ENCODE measurements around the gene C11orf86. TPM values are rescaled to one million over a fixed set of nuclear protein-coding genes. Genes with fewer than 3 reads are reported as not detected.

Gene C11orf86
- total and polyA plus RNA-seq, 2 of the 8 experiments (the other 6 are each of a cell fraction or from before 2014, with no cell fraction given): 0.91 to 0.97 TPM

GRCh38 chr11:66992041-66992440, 16.9 kb downstream of the C11orf86 start (continued):
- TF ChIP-seq SP2 (IDR thresholded peaks at IDR 0.05; ENCODE audit: low read length): no peak
- no peak for TF ChIP-seq PHF8 (conservative IDR thresholded peaks at IDR 0.05; ENCODE audit: low read depth, low read length)
- no peak for TF ChIP-seq USF2 (IDR thresholded peaks at IDR 0.05; ENCODE audit: low read length)
- no peak for TF ChIP-seq TAF7 (optimal IDR thresholded peaks at IDR 0.05; ENCODE audit: borderline replicate concordance, low read depth, low read length)
- TF ChIP-seq GTF2F1 (IDR thresholded peaks at IDR 0.05; ENCODE audit: borderline replicate concordance, low read depth, low read length): no peak
